ENCODE measurements around the gene CD99.

CD99 gene

DNA sequence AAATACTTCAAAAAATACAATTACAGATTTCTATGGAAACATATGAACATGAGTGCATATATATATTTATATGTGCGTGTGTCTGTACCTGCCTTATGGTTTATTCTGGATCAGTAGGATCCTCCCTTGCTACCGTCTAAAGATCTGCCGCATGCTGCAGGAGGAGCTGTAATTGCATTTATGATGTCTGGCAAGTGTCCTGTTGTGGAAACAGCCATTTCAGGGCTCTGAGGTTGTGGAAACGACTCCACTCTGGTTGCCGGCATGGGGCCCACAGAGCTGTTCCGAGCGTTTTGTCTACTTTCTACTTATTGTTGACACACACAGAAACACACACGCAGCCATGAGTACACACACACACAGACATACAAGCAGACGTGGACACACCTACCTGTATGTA lies 21.3 kb downstream of the CD99 start:
- TF ChIP-seq, protein P1, sequence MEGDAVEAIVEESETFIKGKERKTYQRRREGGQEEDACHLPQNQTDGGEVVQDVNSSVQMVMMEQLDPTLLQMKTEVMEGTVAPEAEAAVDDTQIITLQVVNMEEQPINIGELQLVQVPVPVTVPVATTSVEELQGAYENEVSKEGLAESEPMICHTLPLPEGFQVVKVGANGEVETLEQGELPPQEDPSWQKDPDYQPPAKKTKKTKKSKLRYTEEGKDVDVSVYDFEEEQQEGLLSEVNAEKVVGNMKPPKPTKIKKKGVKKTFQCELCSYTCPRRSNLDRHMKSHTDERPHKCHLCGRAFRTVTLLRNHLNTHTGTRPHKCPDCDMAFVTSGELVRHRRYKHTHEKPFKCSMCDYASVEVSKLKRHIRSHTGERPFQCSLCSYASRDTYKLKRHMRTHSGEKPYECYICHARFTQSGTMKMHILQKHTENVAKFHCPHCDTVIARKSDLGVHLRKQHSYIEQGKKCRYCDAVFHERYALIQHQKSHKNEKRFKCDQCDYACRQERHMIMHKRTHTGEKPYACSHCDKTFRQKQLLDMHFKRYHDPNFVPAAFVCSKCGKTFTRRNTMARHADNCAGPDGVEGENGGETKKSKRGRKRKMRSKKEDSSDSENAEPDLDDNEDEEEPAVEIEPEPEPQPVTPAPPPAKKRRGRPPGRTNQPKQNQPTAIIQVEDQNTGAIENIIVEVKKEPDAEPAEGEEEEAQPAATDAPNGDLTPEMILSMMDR (IDR thresholded peaks at IDR 0.05) = no peak

DNA sequence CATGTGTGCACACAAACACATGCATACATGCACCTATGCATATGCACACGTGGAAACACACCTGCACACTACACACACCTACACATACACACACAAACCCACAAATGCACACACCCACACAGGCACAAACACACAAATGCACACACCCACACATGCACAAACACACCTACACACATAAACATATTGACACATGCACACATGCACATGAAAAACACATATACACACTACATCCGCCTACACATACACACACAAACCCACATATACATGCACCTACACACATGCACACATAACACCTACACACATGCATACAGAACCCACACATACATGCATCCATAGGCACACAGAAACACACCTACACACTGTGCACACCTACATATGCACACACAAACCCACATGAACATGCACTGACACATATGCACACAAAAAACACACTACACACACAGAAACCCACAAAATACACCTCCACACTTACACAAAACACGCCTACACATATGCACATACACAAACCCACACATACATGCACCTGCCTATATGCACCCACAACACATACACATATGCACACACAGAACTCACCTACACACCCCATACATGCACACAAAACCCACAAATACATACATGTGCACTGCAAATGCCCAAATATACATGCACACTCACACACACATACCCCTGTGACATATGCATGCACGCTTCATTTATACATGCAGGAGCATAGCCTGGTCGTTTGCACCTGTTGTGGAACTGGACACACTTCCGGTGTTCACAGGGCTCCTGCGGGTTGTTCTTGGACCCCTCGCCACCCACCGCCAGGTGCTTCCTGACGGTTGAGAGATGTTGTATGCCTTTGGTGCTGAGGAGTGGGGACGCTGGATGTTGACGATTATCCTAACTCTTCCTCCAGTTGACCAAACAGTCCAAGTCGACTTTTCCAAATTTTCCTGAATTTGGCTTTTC lies 22.1 kb downstream of the CD99 start:
- TF ChIP-seq, protein P1 (IDR thresholded peaks at IDR 0.05) = no peak

DNA sequence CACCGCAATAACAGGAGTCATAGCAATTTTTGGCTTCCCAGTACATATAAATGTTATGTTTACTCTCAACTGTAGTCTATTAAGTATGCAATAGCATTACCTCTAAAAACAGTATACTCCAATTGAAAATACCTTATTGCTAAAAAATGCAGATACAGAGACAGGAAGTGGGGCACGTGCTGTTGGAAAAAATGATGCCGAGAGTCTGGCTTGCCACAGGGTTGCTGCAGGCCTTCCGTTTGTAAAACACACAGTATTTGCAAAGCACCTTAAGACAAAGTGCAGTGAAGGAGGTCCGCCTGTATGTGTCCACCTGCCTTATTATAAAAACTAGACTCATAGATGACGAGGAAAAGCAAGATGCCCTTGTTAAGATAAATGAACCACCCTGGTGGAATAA lies 23.5 kb downstream of the CD99 start:
- TF ChIP-seq, protein P1 (IDR thresholded peaks at IDR 0.05) = no peak

DNA sequence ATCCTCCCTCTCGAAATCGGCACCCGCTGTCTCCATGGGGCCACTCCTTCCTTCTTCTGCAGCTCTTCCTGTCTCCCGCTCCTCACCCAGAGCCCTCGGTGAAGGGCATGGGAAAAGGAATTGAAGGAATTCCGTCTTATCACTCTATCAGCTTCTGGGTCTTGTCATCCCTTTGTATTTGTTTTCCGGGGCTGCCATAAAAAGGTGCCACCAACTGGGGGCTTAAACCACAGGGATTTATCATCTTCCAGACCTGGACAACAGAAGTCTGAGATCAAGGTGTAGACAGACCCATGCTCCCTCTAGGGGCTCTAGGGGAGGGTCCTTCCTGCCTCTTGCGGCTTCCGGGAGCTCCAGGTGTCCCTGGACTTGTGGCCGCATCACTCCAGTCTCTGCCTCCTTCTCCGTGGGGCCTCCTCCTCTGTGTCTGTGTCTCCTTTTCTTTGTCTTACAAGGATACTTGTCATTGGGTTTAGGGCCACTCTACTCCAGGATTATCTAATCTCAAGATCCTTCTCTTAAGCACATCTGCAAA lies 24.0 kb downstream of the CD99 start:
- TF ChIP-seq, protein P1 (IDR thresholded peaks at IDR 0.05) = no peak

DNA sequence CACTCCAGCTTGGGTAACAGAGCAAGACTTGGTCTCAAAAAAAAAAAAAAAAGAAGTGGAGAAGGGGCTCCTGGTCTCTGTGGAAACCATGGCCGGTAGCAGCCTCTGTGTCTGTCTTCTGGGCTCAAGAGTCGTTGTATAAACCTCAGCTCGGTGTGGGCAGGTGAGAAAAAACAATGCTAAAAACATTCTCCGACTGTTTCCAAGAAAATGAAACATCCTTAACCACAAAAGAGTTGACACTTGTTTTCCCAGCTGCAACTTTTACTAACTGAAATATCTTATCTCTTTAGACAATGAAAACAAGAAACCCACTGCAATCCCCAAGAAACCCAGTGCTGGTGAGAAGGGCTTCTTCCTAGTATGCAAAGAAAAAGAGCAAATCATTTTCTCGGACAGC lies 26.2 kb downstream of the CD99 start:
- TF ChIP-seq, protein P1 (IDR thresholded peaks at IDR 0.05) = no peak

DNA sequence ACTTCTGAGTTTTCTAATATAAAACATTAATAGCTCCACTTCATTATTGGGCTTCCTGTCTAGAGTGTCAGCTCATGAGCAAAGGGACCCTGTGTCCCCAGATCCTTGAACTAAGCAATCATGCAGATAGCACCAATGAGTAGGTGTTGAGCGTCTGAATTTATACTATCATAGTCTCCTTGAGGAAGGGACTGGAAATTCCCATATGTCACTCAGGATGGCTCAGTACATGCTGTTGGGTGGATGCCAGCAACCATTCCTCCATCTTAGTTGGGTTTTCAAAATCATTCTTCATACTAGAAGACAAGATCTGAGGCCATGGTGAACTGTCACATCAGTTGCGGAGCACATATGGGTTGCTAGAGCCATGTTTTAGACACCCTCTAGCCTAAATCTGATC lies 27.7 kb downstream of the CD99 start:
- TF ChIP-seq, protein P1 (IDR thresholded peaks at IDR 0.05) = no peak

DNA sequence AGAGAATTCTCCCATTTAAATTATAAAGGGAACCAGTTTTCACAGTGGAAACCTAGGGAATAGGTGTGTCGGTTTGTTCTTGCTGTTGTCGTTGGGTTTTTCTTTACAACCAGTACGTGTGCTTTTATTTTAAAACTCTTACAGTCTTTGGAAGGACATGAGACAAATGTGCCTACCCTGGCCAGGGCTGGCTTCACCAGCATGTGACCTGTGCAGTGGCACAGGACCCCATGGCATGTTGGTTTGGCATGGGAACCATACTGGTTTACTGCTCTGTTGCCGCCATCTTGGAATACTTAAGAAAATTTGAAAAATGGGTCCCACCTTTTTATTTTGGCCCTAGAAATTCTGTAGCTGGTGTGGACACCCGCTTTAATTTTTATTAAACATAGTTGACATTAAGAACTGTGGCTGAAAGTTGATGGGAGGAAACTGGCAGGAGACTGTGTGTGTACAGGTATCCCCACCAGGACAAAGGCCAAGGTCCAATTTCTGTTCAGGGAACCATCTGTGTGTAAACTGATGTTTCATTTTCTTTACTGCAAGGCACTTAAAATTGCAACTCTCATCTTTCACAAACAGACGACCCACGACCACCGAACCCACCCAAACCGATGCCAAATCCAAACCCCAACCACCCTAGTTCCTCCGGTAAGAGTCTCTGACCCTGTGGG lies 28.8 kb downstream of the CD99 start:
- TF ChIP-seq, protein P1 (IDR thresholded peaks at IDR 0.05) = no peak

All from LNCAP (cell line).